HG03039 (cell line): ENCODE results near the gene SLC16A8.
"Not testable (repeated sequence)": the region's sequence is repeated elsewhere in the genome, so short reads cannot be mapped to it uniquely, and the experiment has no call there.

Experiments
- ATAC-seq: cut with Tn5 transposase; IDR thresholded peaks from one replicate; pipeline ENCODE4 v1.9.1; 2021; ENCODE audit warnings: mild to moderate bottlenecking, moderate library complexity; ENCODE audit not compliant: unreplicated experiment

The SLC16A8 gene

DNA sequence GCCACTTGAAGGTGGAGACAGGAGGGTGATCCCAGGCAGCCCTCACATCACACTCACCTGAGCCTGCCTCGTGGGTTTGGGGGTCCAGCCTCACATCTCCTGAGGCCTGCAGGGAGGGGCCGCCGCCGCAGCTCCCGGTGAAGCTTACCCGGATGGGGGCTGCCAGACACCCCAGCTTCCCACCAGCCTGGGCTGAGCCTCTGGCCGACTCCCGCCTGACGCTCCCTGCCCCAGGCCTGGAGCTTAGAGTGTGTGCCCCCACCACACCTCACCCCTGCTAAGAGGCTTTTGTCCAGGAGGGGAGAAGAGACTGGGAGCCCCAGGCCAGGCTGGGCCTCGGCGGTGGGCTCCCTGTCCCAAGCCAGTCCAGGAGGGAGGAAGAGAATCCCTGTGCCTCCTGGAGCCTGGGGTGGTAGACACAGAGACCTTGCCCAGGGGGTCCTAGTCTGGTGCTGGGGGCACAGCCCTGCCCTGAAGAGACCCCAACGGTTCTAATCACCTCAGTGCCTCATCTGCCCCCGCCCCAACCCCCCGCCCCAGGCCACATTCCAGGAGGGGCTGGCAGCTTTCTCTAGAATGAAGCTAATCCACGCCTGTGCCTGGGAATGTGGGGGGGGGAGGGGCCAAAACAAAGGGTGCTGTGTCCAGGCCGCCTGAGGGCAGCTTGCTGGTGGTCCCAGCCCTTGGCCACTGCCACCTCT lies at the start of gene SLC16A8:
SLC16A8 (minus strand) TSS at position 254 of the 701 bp plus-strand sequence. CDS start 1,311 bp downstream, outside the sequence.
- no peak for ATAC-seq

- no peak for ATAC-seq
Measured at GRCh38 chr22:38133331-38133730, 49.3 kb upstream of the SLC16A8 start.

- ATAC-seq, result no peak
Measured at GRCh38 chr22:38132794-38133193, 48.8 kb upstream of the SLC16A8 start.

DNA sequence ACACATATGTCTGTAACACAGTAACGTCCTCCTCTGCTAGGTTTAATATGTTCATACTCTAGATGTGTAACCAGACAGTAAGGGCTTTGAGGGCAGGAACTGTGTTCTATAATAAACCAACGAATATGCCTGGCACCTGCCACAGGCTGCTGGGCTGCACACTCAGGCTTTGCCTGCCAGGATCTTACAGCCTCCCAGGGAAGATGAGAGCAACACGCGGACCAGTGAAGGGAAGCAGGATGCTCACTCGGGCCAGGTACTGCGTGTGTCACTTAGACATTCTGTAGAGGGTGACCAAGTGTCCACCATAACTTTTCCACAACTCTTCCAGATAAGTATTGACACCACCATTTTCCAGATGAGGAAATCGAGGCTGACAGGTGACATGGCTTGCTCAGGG lies 48.2 kb upstream of the SLC16A8 start:
- ATAC-seq, result no peak

DNA sequence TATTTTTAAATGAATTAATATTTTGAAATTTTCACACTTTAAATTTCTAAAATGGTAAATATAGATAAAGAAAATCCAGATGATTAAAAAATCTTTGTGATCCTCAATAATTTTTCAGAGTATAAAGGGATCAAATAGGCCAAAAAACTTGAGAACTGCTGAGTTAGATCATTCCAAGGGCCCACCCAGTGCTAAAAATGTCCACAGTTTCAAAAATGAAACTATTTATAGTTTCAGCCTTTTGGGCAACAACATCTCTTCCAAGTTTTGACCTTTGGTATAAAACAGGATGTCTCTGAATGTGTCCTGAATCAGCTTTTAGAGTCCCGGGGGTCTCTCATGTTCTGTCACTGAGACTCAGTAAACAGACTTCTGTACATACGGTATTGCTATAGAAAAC lies 47.4 kb upstream of the SLC16A8 start:
- no peak for ATAC-seq

- no peak for ATAC-seq
Measured at GRCh38 chr22:38129856-38130255, 45.9 kb upstream of the SLC16A8 start.

- no peak for ATAC-seq
Measured at GRCh38 chr22:38129021-38129420, 45.0 kb upstream of the SLC16A8 start.

- ATAC-seq, result no peak
Measured at GRCh38 chr22:38127869-38128268, 43.9 kb upstream of the SLC16A8 start.

DNA sequence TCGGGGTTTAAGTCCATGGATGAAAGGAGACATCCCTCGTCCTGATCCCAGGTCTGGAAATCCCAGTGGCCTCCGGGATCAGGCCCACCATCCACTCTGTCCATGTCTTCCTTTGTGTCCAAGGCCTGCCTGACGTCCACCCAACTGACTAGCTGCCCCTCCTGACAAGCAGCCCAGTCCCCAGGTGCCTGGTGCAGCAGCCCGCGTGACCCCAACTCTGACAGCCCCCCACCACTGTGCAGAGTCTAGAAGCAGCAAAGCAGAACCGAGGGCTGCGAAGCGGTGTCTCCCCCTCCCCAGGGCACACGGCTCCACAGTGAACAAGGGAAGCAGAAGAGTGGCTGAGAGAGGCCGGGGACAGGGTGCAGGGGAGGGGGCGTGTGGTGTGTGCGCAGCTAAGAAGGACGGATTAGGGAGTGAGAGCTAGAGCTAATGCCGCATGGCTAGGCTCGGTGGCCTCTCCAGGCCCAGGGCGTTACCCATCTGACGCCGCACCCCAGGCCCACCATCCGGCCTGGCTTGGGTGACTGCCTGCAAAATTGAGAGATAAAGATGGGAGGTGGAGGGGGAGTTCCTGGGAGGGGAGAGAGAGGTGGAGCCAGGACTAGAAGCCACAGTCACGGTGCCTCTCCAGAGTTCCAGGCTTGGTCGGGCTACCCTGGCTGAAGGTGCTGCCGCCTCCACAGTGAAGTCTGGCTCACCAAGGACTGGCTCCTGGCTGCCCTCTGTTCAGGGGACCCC lies 43.1 kb upstream of the SLC16A8 start:
- ATAC-seq, result no peak

DNA sequence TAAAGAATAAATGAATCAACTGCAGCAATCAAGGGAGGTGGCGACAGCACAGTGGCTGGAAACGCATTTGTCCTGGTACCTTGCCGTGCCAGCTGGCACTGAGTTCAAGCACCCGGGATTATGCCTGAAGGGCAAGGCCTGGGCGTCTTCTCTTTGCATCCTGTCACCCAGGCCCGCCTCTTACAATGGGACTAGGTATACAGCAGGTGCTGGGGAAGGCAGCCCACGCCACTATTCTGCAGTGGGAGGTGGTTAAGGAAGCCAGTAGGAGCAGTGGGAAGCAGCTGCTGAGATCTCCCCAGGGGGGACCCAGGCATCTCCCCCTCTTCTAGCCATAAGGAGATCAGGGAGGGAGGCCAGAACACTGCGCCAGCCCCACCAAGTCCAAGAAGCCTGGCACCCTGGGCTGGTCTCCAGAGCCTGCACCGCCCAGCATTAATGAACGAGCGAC lies 41.8 kb upstream of the SLC16A8 start:
- ATAC-seq, result no peak

- no peak for ATAC-seq
Measured at GRCh38 chr22:38125038-38125610, 41.1 kb upstream of the SLC16A8 start.

DNA sequence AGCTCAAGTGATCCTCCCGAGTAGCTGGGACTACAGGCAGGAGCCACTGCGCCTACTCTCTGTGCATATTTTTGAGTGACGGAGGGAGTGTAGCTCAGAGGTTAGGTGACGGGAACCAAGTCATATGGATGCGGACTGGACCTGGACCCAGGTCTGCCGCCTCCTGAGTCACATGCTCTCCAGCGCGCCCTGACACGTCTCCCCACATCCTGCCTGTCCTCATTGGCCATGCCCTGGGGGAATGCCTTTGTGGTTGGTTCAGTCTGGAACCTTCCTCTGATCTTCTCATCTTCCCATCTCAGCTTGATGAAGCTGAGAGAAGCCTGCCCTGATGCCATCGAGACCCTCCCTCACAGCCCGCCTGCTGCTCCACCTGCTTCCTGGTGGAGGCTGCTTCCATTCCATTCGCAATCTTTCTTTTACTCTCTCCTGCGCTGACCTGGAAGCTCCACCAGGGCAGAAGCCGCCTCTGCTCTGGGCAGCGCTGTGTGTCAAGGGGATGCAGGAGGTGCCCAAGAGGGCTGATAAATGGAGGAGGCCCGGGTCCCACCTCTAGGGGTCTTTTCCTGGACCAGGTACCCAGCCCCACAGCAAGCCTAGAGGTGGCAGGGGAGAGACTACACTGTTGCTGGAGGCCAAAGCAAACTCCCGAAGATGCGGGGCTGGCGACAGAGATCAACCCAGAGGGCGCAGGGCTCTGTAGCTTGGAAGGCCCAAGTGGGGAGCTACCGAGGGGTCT lies 40.4 kb upstream of the SLC16A8 start:
- no peak for ATAC-seq

- no peak for ATAC-seq
Measured at GRCh38 chr22:38122616-38123015, 38.6 kb upstream of the SLC16A8 start.

GRCh38 chr22:38120359-38121110 lies 36.6 kb upstream of the SLC16A8 start:
- ATAC-seq, result no peak

- not testable (repeated sequence) for ATAC-seq
Measured at GRCh38 chr22:38118747-38119146, 34.8 kb upstream of the SLC16A8 start.

- ATAC-seq, result no peak
Measured at GRCh38 chr22:38118182-38118581, 34.2 kb upstream of the SLC16A8 start.

- ATAC-seq, result not testable (repeated sequence)
Measured at GRCh38 chr22:38117556-38117955, 33.6 kb upstream of the SLC16A8 start.

DNA sequence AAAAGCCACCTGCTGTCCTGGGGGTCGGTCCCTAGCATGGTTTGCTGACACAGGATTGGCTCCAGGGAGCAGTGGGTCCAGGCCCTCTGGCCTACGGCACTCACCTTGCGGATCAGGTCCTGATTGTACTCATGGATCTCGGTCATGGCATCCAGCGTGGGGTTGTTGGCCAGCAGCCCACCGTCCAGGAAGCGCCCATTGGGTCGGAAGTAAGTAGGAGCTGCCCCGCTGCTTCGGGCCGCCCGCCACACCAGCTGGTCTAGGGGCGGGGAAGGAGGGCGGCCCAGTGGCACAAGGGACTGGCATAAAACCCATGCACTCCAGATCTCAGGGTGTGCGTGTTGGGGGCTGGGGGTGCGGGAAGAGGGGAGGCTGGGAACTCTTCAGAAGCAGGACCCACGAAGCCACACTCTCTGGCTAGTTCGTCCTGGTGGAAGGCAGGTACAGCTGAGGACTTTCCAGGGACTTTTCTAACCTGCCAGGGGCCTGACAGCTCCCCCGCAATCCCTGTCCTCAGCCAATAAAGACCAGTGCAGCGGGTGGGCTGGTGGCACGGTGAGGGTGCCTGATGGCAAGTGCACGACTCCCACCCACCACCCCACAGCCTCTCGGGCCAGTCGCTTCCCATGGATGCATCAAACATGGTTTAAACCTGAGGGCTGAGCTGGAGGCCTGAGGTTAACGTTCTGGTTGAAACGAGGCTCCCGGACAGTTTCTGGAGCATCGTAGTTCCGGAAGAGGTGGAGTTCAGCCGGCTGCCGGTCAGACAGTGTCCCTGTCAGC lies 31.6 kb upstream of the SLC16A8 start:
- ATAC-seq, result no peak

- no peak for ATAC-seq
Measured at GRCh38 chr22:38114484-38115398, 30.8 kb upstream of the SLC16A8 start.
